NB4 (cell line): ENCODE measurements around the gene KCNIP4.
A peak's percentile ranks its signal among the peaks of the same experiment; 100 is the strongest.

ENCODE experiments used
- DNase-seq: peaks from one replicate; pipeline ENCODE4 v3.0.0; 2010; ENCODE audit warnings: low read depth
- H3K4me3 ChIP-seq: one replicate; pipeline ENCODE4 v1.5.1; 2011; ENCODE audit warnings: mild to moderate bottlenecking, low read depth, low read length, moderate library complexity
- CTCF ChIP-seq: IDR thresholded peaks from one replicate; pipeline ENCODE4 v1.5.1; 2012; ENCODE audit warnings: low read depth, low read length
- MAX ChIP-seq: IDR thresholded peaks from 2 replicates; pipeline ENCODE4 v1.6.1; 2011; ENCODE audit warnings: low read depth, low read length
- MYC ChIP-seq: IDR thresholded peaks from 2 replicates; pipeline ENCODE4 v1.6.1; 2011; ENCODE audit warnings: low read depth, low read length
- POLR2A ChIP-seq: IDR thresholded peaks from 2 replicates; pipeline ENCODE4 v1.6.1; 2011; ENCODE audit warnings: mild to moderate bottlenecking; ENCODE audit not compliant: insufficient read length; ENCODE audit errors: extremely low read depth

KCNIP4 gene

GRCh38 chr4:21490682-21491081 lies 457.9 kb downstream of the KCNIP4 start:
- DNase-seq, result no peak
- TF ChIP-seq CTCF (no peak), MAX (no peak), POLR2A (no peak), MYC (no peak)

GRCh38 chr4:21476757-21477156 lies 471.8 kb downstream of the KCNIP4 start:
- TF ChIP-seq MAX (no peak), CTCF (no peak), POLR2A (no peak), MYC (no peak)
- peak; percentile 36 for DNase-seq
- no peak overlapping the region for H3K4me3 ChIP-seq

More at GRCh38 chr4:21490682-21491081, 457.9 kb downstream of the KCNIP4 start:
- H3K4me3 ChIP-seq, result no peak overlapping the region

GRCh38 chr4:21474195-21474594 lies 474.4 kb downstream of the KCNIP4 start:
- no peak for TF ChIP-seq CTCF
- no peak for TF ChIP-seq MYC
- no peak for TF ChIP-seq MAX
- no peak for TF ChIP-seq POLR2A
- no peak for DNase-seq
- no peak overlapping the region for H3K4me3 ChIP-seq

- no peak for TF ChIP-seq MAX
- TF ChIP-seq CTCF, result no peak
- TF ChIP-seq POLR2A, result no peak
- TF ChIP-seq MYC, result no peak
- peak; percentile 9 for DNase-seq
- no peak overlapping the region for H3K4me3 ChIP-seq
These were observed 478.0 kb downstream of the KCNIP4 start for GRCh38 chr4:21470535-21470934.

GRCh38 chr4:21469438-21470300 lies 478.9 kb downstream of the KCNIP4 start:
- DNase-seq, result peak; percentile 25
- TF ChIP-seq CTCF (peak; percentile 45), POLR2A (no peak)
- no peak overlapping the region for H3K4me3 ChIP-seq

- no peak overlapping the region for H3K4me3 ChIP-seq
- no peak for DNase-seq
- no peak for TF ChIP-seq POLR2A
- no peak for TF ChIP-seq MAX
- no peak for TF ChIP-seq MYC
- TF ChIP-seq CTCF, result no peak
These were observed 481.0 kb downstream of the KCNIP4 start for GRCh38 chr4:21467551-21467950.
